ENCODE measurements around the gene KPNA4. TPM values are rescaled to one million over a fixed set of nuclear protein-coding genes. Genes with fewer than 3 reads are reported as not detected.

The KPNA4 gene
- 85.9 and 127 TPM in 2 replicates for total RNA-seq (2022)
- Bru-seq, nascent RNA: percentile 96 among the genes with signal in this experiment
- percentile 95 among the genes with signal in this experiment for BruChase-seq, experiment 1, labeled RNA remaining after a 6-hour chase
- percentile 93 among the genes with signal in this experiment for BruChase-seq, experiment 2, labeled RNA remaining after a 2-hour chase
- long read RNA-seq, full-length matches to known transcripts: 112 of 139 reads
- long read RNA-seq, partial matches to known transcripts: 20 of 139 reads
- long read RNA-seq, other reads (novel, unspliced or antisense): 7 of 139 reads

- Mint-ChIP-seq H3K27ac (ENCODE audit: low read depth, unreplicated experiment) (peak within 1 kb of the TSS; percentile 99), H3K4me1 (ENCODE audit: insufficient read depth, unreplicated experiment) (peaks cover 30% of the 10 kb centered on the region), H3K4me3 (ENCODE audit: unreplicated experiment) (peak within 1 kb of the TSS; percentile 96), H3K27me3 (ENCODE audit: insufficient read depth, unreplicated experiment) (no peaks in the 10 kb centered on the region), H3K36me3 (ENCODE audit: insufficient read depth, unreplicated experiment) (no peaks in the 10 kb centered on the region), H3K9me3 (ENCODE audit: unreplicated experiment) (no peaks in the 10 kb centered on the region)
- DNase-seq (ENCODE audit: unreplicated experiment): peak; percentile 98
- no TSS peak for BruUV-seq (replicated peaks)
- no peak for TF ChIP-seq CTCF (IDR thresholded peaks at IDR 0.05; ENCODE audit: unreplicated experiment)
- CTCF ChIA-PET: interaction anchor here (0.6 to 0.7 kb wide), 5 partner anchors 30 to 709 kb away, joined by 3 to 4 read pairs (median 3); no protein-coding TSS in a partner anchor
- POLR2A ChIA-PET: interaction anchor here (0.5 to 8.9 kb wide), 28 partner anchors 11 to 1384 kb away, joined by 3 to 124 read pairs (median 3); partner anchors contain the start of genes ARL14, PPM1L and TRIM59
- intact Hi-C loops (cut with micrococcal nuclease): loop anchor here (2.0 to 5.0 kb wide), 3 partner anchors 112 to 857 kb away; partner anchors contain the start of gene ARL14
Observed at GRCh38 chr3:160565442-160566403, at the start of gene KPNA4. KPNA4 (minus strand) TSS chr3:160565571; CDS start chr3:160565282, 289 bp downstream.

DNA sequence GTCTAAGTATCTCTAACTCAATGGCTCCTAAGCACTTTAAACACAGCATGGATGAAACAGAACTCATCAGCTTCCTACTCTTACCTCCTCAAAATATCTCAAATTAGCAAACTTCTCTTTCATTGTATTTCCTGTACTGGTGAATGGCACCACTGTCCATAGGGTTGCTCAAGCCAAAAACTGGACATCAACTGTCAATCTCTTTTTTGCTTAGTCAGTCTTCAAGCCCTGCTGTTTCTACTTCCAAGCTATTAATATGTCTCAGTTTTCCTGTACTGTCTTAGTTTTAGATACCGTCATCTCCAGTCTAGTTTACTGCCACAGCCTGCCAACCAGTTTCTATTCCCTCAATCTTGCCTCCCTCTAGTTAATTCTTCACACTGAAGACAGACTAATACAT is 48.3 kb upstream of the KPNA4 start:
- Mint-ChIP-seq H3K27me3 (ENCODE audit: insufficient read depth, unreplicated experiment) (no peaks in the 10 kb centered on the region), H3K27ac (ENCODE audit: low read depth, unreplicated experiment) (no peak overlapping the region), H3K4me3 (ENCODE audit: unreplicated experiment) (no peak overlapping the region), H3K36me3 (ENCODE audit: insufficient read depth, unreplicated experiment) (no peaks in the 10 kb centered on the region), H3K9me3 (ENCODE audit: unreplicated experiment) (no peaks in the 10 kb centered on the region), H3K4me1 (ENCODE audit: insufficient read depth, unreplicated experiment) (no peaks in the 10 kb centered on the region)
- no TSS peak for BruUV-seq (replicated peaks)
- CTCF ChIA-PET: interaction anchor here (1.1 kb wide), 1 partner anchor 65 kb away, joined by 3 read pairs; no protein-coding TSS in a partner anchor
- TF ChIP-seq CTCF (IDR thresholded peaks at IDR 0.05; ENCODE audit: unreplicated experiment): no peak
- no peak for DNase-seq (ENCODE audit: unreplicated experiment)
- POLR2A ChIA-PET: no interaction called here
- intact Hi-C loops (cut with micrococcal nuclease): no loop called here

GRCh38 chr3:160612386-160613075 is 47.2 kb upstream of the KPNA4 start:
- H3K4me1 Mint-ChIP-seq (ENCODE audit: insufficient read depth, unreplicated experiment): no peaks in the 10 kb centered on the region
- no peaks in the 10 kb centered on the region for H3K27me3 Mint-ChIP-seq (ENCODE audit: insufficient read depth, unreplicated experiment)
- CTCF ChIA-PET: interaction anchor here (1.1 to 1.2 kb wide), 2 partner anchors 9 to 66 kb away, joined by 3 read pairs; no protein-coding TSS in a partner anchor
- POLR2A ChIA-PET: no interaction called here
- H3K4me3 Mint-ChIP-seq (ENCODE audit: unreplicated experiment): no peak overlapping the region
- H3K36me3 Mint-ChIP-seq (ENCODE audit: insufficient read depth, unreplicated experiment): no peaks in the 10 kb centered on the region
- no peak for DNase-seq (ENCODE audit: unreplicated experiment)
- H3K27ac Mint-ChIP-seq (ENCODE audit: low read depth, unreplicated experiment): no peak overlapping the region
- TF ChIP-seq CTCF (IDR thresholded peaks at IDR 0.05; ENCODE audit: unreplicated experiment): no peak
- intact Hi-C loops (cut with micrococcal nuclease): no loop called here
- H3K9me3 Mint-ChIP-seq (ENCODE audit: unreplicated experiment): no peaks in the 10 kb centered on the region
- no TSS peak for BruUV-seq (replicated peaks)

All from MCF 10A (cell line).